ENCODE results near the gene TBC1D3L.
"Not testable (repeated sequence)": the region's sequence is repeated elsewhere in the genome, so short reads cannot be mapped to it uniquely, and the experiment has no call there.

The TBC1D3L gene

GRCh38 chr17:37988960-37989359 is at the start of gene TBC1D3L:
TSS of gene TBC1D3L (minus strand) at chr17:37989060. CDS start at chr17:37987520, 1,540 bp downstream.
- not testable (repeated sequence) for DNase-seq

DNA sequence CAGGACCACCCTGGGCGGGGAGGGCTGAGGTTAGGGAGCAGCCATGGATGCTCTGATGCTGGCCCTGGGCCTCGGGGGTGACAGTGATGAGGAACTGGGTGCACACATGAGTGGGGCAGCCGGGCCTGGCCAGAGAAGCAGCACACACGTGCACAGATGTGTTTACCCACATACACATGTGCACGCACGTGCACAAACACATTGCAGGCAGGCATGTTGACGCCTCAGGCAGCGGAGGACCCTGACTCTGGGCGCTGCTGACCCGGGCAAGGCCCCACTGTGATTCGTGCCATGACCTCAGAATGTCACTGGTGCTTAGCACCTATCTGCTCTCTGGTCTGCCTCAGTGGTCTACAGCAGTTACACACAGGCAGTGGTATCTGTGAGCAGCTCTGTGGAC is 14.8 kb upstream of the TBC1D3L start, which contains the start of gene TBC1D3D:
TBC1D3D (plus strand) TSS at position 301 of the 400 bp plus-strand sequence. CDS start 1,585 bp downstream, outside the sequence.
- not testable (repeated sequence) for DNase-seq

Data from NCI-H187 treated with DMSO at 0.1 percent for 48 hours (cell line).